Neuronal stem cell (in vitro differentiated cells): Measurements from ENCODE around the gene ITGAX.
A peak's percentile ranks its signal among the peaks of the same experiment; 100 is the strongest.

Experiments used
- DNase-seq: peaks from one replicate; pipeline ENCODE4 v3.0.0-alpha.2; 2013; ENCODE audit warnings: low spot score
- H2AFZ ChIP-seq: one replicate; pipeline ENCODE4 v1.6.1; 2013; ENCODE audit warnings: mild to moderate bottlenecking, low read length, inconsistent platforms
- H2AK5ac ChIP-seq: 2 replicates; pipeline ENCODE4 v1.6.1; 2013; ENCODE audit warnings: low read depth, mild to moderate bottlenecking, inconsistent platforms, low read length, moderate library complexity, mixed read lengths
- H2BK120ac ChIP-seq: 2 replicates; pipeline ENCODE4 v1.6.1; 2013; ENCODE audit warnings: low read depth, mild to moderate bottlenecking, inconsistent platforms, low read length, moderate library complexity, mixed read lengths
- H2BK12ac ChIP-seq: one replicate; pipeline ENCODE4 v1.6.1; 2013; ENCODE audit warnings: low read length, inconsistent platforms
- H2BK15ac ChIP-seq: 2 replicates; pipeline ENCODE4 v1.6.1; 2013; ENCODE audit warnings: mild to moderate bottlenecking, low read length, inconsistent platforms, mixed read lengths
- H2BK5ac ChIP-seq: one replicate; pipeline ENCODE4 v1.6.1; 2013; ENCODE audit warnings: inconsistent platforms, mild to moderate bottlenecking, low read length, moderate library complexity
- H3K14ac ChIP-seq: one replicate; pipeline ENCODE4 v1.6.1; 2013; ENCODE audit warnings: low read length, inconsistent platforms
- H3K18ac ChIP-seq: 2 replicates; pipeline ENCODE4 v1.6.1; 2013; ENCODE audit warnings: low read length, inconsistent platforms
- H3K23ac ChIP-seq: 2 replicates; pipeline ENCODE4 v1.6.1; 2013; ENCODE audit warnings: low read depth, mild to moderate bottlenecking, mixed read lengths, low read length, inconsistent platforms; ENCODE audit not compliant: poor library complexity
- H3K27ac ChIP-seq: replicated peaks from 3 replicates; pipeline ENCODE4 v1.5.1; 2013; ENCODE audit warnings: low read length, inconsistent platforms
- H3K27me3 ChIP-seq, 3 experiments: 2 replicates each; pipeline ENCODE4 v1.6.1; 2013; ENCODE audit warnings: low read length in 3 of 3, mild to moderate bottlenecking in 2 of 3, inconsistent platforms in 1 of 3, low read depth in 1 of 3, mixed read lengths in 1 of 3, moderate library complexity in 1 of 3; ENCODE audit not compliant: control insufficient read depth in 3 of 3, insufficient read depth in 3 of 3
- H3K36me3 ChIP-seq, 2 donors: replicated peaks in 1 of 2; 2 replicates each; pipeline ENCODE4 v1.6.1; 2013; ENCODE audit warnings: low read length in 2 of 2; ENCODE audit not compliant: control insufficient read depth in 2 of 2, insufficient read depth in 2 of 2
- H3K4ac ChIP-seq: 2 replicates; pipeline ENCODE4 v1.6.1; 2013; ENCODE audit warnings: inconsistent platforms, mild to moderate bottlenecking, low read length, moderate library complexity
- H3K4me1 ChIP-seq, 2 donors: 1 replicate in 1 of 2; 2 replicates in 1 of 2; pipeline ENCODE4 v1.6.1; 2013; ENCODE audit warnings: low read length in 2 of 2, low read depth in 1 of 2; ENCODE audit not compliant: control insufficient read depth in 2 of 2, insufficient read depth in 1 of 2
- H3K4me2 ChIP-seq: one replicate; pipeline ENCODE4 v1.6.1; 2013; ENCODE audit warnings: mild to moderate bottlenecking, low read length, inconsistent platforms; ENCODE audit not compliant: insufficient read depth, poor library complexity, severe bottlenecking
- H3K4me3 ChIP-seq, 2 donors: 2 replicates each; pipeline ENCODE4 v1.5.1; 2013; ENCODE audit warnings: low read length in 2 of 2, mild to moderate bottlenecking in 2 of 2, inconsistent platforms in 1 of 2, moderate library complexity in 1 of 2
- H3K79me1 ChIP-seq: one replicate; pipeline ENCODE4 v1.6.1; 2013; ENCODE audit warnings: low read depth, mild to moderate bottlenecking, inconsistent platforms, low read length, moderate library complexity
- H3K9ac ChIP-seq: one replicate; pipeline ENCODE4 v1.6.1; 2013; ENCODE audit warnings: mild to moderate bottlenecking, low read depth, low read length, inconsistent platforms; ENCODE audit not compliant: poor library complexity
- H3K9me3 ChIP-seq, 2 donors: replicated peaks in 1 of 2; 2 replicates each; pipeline versions ENCODE3 to v1.6.1; 2013; ENCODE audit warnings: low read length in 2 of 2, mild to moderate bottlenecking in 2 of 2, inconsistent platforms in 1 of 2, low read depth in 1 of 2, mixed read lengths in 1 of 2, moderate library complexity in 1 of 2; ENCODE audit not compliant: control insufficient read depth in 2 of 2, insufficient read depth in 1 of 2
- H4K8ac ChIP-seq: one replicate; pipeline ENCODE4 v1.6.1; 2013; ENCODE audit warnings: low read depth, mild to moderate bottlenecking, inconsistent platforms, low read length, moderate library complexity
- H4K91ac ChIP-seq: one replicate; pipeline ENCODE4 v1.6.1; 2013; ENCODE audit warnings: low read length, low read depth, mild to moderate bottlenecking, inconsistent platforms; ENCODE audit not compliant: poor library complexity
- WGBS, 2 donors: extraction: QIAGEN DNeasy Blood & Tissue Kit; methylation state at CpG; one replicate each; pipeline ENCODE4 v1.1.7; 2013; ENCODE audit warnings: missing lambda C conversion rate in 2 of 2, mixed read lengths in 1 of 2; ENCODE audit not compliant: insufficient read length in 2 of 2, insufficient replicate concordance in 1 of 2; ENCODE audit errors: extremely low coverage in 2 of 2; 5-methylcytosine and 5-hydroxymethylcytosine counted together

ITGAX gene

DNA sequence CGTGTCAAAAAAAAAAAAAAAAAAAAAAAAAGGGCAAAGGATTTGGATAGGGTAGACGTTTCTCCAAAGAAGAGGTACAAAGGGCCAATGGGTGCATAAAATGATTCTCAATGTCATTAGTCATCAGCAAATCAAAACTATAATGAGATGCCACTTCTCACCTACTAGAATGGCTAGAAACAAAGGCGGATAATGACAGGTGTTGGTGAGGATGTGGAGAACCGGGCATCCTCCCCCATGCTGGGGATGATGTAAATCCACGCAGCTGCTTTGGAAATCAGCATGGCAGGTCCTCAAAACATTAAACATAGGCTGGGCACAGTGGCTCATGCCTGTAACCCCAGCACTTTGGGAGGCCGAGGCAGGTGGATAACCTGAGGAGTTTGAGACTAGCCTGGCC is 9.4 kb downstream of the ITGAX start:
- no peak overlapping the region for H3K4me3 ChIP-seq
- no peak overlapping the region for H2BK120ac ChIP-seq
- H2BK12ac ChIP-seq: no peak overlapping the region
- no peak overlapping the region for H3K23ac ChIP-seq
- H3K9ac ChIP-seq: no peak overlapping the region
- H3K4me2 ChIP-seq: no peak overlapping the region
- H2AFZ ChIP-seq: no peak overlapping the region
- no peak overlapping the region for H3K14ac ChIP-seq
- H3K4ac ChIP-seq: no peak overlapping the region
- H4K8ac ChIP-seq: no peak overlapping the region
- no peak overlapping the region for H4K91ac ChIP-seq
- H3K27ac ChIP-seq: no peak overlapping the region
- no peaks in the 10 kb centered on the region for H3K79me1 ChIP-seq
- H3K4me1 ChIP-seq: no peaks in the 10 kb centered on the region
- peaks cover 0 to 1% of the 10 kb centered on the region in 2 donors for H3K9me3 ChIP-seq
- H3K18ac ChIP-seq: no peak overlapping the region
- DNase-seq: no peak
- no peaks in the 10 kb centered on the region for H3K36me3 ChIP-seq
- H2BK15ac ChIP-seq: no peak overlapping the region
- no peak overlapping the region for H2BK5ac ChIP-seq
- no peak overlapping the region for H2AK5ac ChIP-seq
- no CpG with 5 or more reads among the region's 6 CpGs for WGBS, 2 donors
- peaks cover 0 to 5% (median 0%) of the 10 kb centered on the region in 3 experiments for H3K27me3 ChIP-seq

DNA sequence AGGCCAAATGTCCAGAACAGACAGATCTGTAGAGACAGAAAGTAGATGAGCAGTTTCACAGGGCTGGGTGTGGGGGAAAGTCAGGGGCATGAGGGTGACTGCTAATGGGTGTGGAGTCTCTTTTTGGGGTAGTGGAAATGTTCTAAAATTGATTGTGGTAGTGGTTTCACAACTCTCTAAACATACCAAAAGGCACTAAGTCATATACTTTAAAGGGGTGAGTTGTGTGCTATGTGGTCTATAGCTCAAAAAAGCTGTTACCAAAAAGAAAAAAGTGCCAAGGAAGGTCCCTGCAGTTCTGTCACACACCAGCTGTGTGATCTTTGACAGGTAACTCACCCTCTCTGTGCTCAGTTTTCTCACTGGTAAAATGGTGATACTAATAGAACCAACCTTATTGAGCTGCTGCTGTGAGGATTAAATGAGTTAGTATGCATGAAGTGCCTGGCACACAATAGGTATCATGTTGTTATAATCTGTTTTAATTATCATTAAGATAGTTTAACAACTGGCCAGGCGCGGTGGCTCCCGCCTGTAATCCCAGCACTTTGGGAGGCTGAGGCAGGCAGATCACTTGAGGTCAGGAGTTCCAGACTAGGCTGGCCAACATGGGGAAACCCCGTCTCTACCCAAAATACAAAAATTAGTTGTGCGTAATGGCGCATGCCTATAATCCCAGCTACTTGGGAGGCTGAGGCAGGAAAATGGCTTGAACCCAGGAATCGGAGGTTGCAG is 10.3 kb downstream of the ITGAX start:
- Histone ChIP-seq H3K4me3 (no peak overlapping the region), H3K23ac (no peak overlapping the region), H2AFZ (no peak overlapping the region), H2BK5ac (no peak overlapping the region), H3K14ac (no peak overlapping the region), H3K27me3 (no peaks in the 10 kb centered on the region), H2AK5ac (no peak overlapping the region), H2BK15ac (no peak overlapping the region), H3K4ac (no peak overlapping the region), H2BK120ac (no peak overlapping the region), H4K91ac (no peak overlapping the region), H3K79me1 (no peaks in the 10 kb centered on the region), H3K18ac (no peak overlapping the region), H4K8ac (no peak overlapping the region), H3K36me3 (no peaks in the 10 kb centered on the region), H2BK12ac (no peak overlapping the region), H3K27ac (no peak overlapping the region), H3K4me1 (no peaks in the 10 kb centered on the region), H3K9ac (no peak overlapping the region), H3K9me3 (peaks cover 0 to 3% of the 10 kb centered on the region in 2 donors), H3K4me2 (no peak overlapping the region)
- whole genome bisulfite sequencing, 2 donors: no CpG with 5 or more reads among the region's 7 CpGs
- no peak for DNase-seq

DNA sequence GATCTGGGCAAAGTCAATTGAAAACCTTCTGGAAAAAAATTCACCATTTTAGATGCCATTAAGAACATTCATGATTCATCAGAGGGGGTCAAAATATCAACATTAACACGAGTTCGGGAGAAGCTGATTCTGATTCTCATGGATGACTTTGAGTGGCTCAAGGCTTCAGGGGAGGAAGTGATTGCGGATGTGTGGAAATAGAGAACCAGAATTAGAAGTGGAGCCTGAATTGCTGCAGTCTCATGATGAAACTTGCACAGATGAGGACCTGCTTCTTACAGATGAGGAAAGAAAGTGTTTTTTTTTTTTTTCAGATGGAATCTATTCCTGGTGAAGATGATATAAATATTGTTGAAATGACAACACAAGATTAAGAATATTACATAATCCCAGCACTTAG is 12.9 kb downstream of the ITGAX start:
- no peak overlapping the region for H3K14ac ChIP-seq
- no peak overlapping the region for H2BK5ac ChIP-seq
- no peak overlapping the region for H3K9ac ChIP-seq
- no peak overlapping the region for H4K91ac ChIP-seq
- no peak overlapping the region for H2AK5ac ChIP-seq
- H3K18ac ChIP-seq: no peak overlapping the region
- no peak overlapping the region for H2BK15ac ChIP-seq
- no peak overlapping the region for H3K27ac ChIP-seq
- no peak for DNase-seq
- H2BK120ac ChIP-seq: no peak overlapping the region
- H4K8ac ChIP-seq: no peak overlapping the region
- no peaks in the 10 kb centered on the region for H3K79me1 ChIP-seq
- no peak overlapping the region for H3K4me2 ChIP-seq
- no peak overlapping the region for H2BK12ac ChIP-seq
- no peaks in the 10 kb centered on the region for H3K4me1 ChIP-seq
- H3K23ac ChIP-seq: no peak overlapping the region
- H3K4me3 ChIP-seq: no peak overlapping the region
- H3K27me3 ChIP-seq: no peaks in the 10 kb centered on the region
- no peak overlapping the region for H3K4ac ChIP-seq
- H2AFZ ChIP-seq: no peak overlapping the region
- H3K36me3 ChIP-seq: no peaks in the 10 kb centered on the region
- WGBS, 2 donors: no CpG with 5 or more reads among the region's 3 CpGs
- peaks cover 0 to 5% of the 10 kb centered on the region in 2 donors for H3K9me3 ChIP-seq

DNA sequence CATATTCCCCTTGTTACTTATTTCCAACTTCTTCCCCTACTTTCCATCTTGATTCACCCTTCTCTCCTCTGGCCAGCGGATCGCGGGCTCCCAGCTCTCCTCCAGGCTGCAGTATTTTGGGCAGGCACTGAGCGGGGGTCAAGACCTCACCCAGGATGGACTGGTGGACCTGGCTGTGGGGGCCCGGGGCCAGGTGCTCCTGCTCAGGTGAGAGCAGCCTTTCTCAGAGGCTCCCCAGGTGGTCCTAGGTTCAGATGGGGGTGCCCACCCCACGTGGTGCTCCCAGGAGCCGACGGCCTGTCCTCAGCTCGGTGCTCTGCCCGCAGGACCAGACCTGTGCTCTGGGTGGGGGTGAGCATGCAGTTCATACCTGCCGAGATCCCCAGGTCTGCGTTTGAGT is 16.0 kb downstream of the ITGAX start:
- Histone ChIP-seq H3K9ac (no peak overlapping the region), H3K18ac (peak overlapping the region; percentile 72), H2AFZ (no peak overlapping the region), H2AK5ac (peak overlapping the region; percentile 71), H2BK15ac (peak overlapping the region; percentile 56), H2BK120ac (peak overlapping the region; percentile 52), H3K79me1 (no peaks in the 10 kb centered on the region), H3K4me1 (no peaks in the 10 kb centered on the region), H2BK12ac (no peak overlapping the region), H3K27me3 (peaks cover 0 to 3% (median 0%) of the 10 kb centered on the region in 3 experiments), H3K9me3 (peaks cover 0 to 7% of the 10 kb centered on the region in 2 donors), H3K4me2 (no peak overlapping the region), H4K8ac (no peak overlapping the region), H3K23ac (peak overlapping the region; percentile 18), H3K14ac (no peak overlapping the region), H2BK5ac (no peak overlapping the region), H4K91ac (no peak overlapping the region), H3K36me3 (no peaks in the 10 kb centered on the region), H3K4me3 (no peak overlapping the region), H3K27ac (no peak overlapping the region), H3K4ac (no peak overlapping the region)
- DNase-seq: no peak
- no CpG with 5 or more reads among the region's 12 CpGs for WGBS, 2 donors
